NCI-H2227 (cell line): ENCODE measurements around the gene BAG2.

Source experiments
- DNase-seq: peaks from one replicate; lab custom pipeline; 2025; ENCODE audit not compliant: unreplicated experiment; lab: John Stamatoyannopoulos, UW

The BAG2 gene

DNA sequence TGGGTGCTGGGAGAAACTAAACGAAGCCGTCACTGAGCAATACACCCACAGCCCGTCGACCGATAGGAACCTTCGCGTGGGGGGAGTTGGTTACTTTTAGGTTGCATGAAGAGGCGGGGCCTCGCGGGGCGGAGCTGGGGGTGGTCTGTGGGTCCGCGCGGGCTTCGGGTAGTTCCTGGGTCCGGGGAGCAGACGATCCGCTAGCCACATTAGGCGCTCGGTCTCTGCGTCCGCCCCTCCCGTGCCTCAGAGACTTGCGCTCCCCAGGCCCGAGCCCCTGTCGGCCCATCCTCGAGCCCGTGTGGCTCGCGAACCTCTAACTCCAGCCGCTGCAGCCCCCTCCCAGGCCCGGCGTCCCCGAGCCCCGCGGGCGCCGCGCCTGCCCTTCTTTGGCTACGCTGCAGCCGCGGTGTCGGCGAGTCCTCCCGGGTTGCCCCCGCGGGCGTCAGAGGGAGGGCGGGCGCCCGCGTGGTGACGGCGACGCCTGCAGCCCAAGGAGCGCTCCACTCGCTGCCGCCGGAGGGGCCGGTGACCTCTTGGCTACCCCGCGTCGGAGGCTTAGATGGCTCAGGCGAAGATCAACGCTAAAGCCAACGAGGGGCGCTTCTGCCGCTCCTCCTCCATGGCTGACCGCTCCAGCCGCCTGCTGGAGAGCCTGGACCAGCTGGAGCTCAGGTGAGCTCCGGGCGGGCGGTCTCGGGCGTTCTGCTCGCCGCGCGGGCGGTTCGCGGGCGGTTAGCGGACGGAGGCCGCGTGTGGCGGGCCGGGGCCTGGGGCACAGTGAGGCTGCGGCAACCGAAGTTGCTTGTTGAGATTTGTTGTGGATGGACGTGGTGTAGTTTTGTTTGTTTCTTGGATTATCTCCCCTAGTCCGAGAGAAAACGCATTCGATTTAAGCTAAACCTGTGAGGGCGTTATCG lies at the start of gene BAG2:
Gene BAG2 (plus strand): TSS at position 191 of the 920 bp plus-strand sequence. CDS start 372 bp downstream, at position 563.
- peak; percentile 80 for DNase-seq

GRCh38 chr6:57123111-57123510 lies 49.0 kb upstream of the BAG2 start:
- no peak for DNase-seq

DNA sequence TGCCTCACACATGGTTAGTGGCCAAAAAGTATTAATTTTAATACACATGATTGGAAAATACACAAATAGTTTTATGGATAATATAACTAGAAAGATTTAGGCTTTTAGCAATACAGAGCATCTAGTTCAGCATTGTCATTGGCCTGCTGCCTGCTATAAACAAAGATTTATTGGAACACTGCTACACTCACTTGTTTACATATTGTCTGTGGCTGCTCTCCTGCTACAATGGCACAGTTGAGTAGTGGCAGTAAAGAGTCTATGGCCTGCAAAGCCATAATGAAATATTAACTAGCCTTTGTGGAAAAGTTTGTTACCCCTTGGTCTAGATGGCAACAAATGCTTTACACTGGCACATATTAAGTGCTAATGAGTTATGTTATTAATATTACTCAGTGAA lies 44.4 kb upstream of the BAG2 start:
- no peak for DNase-seq

- DNase-seq: no peak
Observed at GRCh38 chr6:57130661-57131177, 41.4 kb upstream of the BAG2 start.

- DNase-seq: no peak
Observed at GRCh38 chr6:57134954-57135353, 37.2 kb upstream of the BAG2 start.

DNA sequence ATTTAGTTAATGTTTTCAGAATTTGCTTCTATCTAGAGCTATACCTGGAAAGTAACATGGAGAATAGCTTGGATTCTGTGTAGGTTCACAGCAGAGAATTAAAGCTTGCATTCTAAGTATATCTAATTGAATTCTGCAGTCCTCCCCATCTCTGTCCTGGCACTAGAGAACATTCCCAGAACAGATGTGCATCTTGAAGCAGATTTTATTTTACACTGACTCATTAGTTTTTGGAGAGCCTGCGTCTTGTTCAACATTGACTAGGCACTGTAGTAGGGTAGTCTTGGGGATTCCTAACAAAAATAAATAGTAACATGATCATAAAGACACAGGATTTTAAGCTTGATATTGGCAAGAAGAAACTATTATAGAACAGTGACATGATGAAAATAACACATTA lies 36.2 kb upstream of the BAG2 start:
- no peak for DNase-seq

DNA sequence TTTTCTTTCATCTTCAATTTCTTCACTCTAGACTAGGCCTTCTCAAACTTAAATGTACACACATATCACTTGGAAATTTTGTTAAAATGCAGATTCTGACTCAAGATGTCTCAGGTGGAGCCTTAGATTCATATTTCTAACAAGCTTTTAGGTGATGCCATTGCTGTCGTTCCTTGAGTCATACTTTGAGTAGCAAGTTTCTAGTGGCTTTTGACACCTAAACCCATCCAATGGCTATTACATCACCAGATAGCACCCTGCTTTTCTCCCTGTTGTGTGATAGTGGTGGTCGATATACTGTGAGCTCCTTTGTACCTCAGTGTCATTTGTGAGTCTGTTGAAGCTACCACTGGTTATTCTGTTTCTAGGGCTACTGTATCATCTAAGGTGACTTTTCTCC lies 34.8 kb upstream of the BAG2 start:
- no peak for DNase-seq

DNA sequence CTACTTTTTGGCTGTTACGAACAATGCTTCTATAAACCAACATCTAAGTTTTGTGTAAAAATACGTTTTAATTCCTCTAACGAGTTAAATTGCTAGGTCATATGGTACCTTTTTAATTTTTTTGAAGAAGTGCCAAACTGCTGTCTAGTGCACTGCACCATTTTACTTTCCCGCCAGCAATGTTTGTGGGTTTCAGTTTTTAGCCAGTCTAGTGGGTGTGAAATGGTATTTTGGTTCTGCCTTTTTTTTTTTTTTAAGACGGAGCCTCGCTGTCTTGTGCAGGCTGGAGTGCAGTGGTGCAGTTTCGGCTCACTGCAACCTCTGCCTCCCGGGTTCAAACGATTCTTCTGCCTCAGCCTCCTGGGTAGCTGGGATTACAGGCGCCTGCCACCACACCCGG lies 34.1 kb upstream of the BAG2 start:
- DNase-seq: no peak

DNA sequence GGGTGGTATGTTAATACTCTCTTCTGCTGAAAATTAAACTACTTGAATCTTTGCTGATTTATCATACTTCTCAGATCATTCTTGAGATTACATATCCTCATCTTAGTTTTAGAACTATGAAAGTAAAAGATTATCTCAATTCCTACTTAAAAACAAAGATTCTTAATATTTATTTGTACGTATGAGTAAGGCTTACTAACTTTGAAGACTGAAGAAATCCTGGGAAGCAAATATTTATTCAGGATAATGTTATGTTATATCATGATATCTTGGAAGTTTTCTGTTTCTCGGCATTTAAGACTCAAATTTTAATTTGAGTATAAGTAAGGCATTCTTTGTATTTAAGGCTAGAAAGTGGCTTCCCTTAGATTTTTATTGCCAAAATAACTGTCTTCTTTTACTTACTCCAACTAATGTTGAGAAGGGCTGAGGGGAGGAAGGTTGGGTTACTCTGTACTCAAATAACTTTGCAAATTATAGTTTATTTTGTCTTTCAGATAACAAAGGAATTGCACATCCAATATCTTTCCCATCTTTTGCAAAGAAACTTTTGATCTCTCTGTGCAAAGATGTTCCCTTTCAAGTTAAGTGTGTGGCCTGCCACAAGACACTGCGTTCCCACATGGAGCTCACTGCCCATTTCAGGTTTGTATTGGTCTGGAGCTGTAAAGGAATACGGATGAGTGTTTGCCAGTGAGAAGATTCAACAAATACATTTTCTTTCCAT lies 30.5 kb upstream of the BAG2 start:
- no peak for DNase-seq

DNA sequence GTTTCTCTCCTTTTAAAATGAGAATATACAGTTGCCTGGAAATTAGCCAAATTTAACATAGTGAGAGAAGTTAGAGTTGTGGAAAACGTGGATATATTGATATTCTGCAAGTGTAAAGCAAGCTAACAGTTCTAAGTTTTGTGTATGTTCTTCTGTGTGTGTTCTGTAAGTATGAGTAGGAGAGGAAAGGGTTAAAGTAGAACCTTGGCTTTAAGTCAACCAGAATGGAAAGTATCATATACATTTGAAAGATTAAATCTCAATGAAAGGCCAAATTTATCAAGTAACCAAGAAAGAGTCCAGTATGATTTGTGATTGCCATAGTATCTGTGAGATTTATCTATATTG lies 30.0 kb upstream of the BAG2 start:
- DNase-seq: no peak

DNA sequence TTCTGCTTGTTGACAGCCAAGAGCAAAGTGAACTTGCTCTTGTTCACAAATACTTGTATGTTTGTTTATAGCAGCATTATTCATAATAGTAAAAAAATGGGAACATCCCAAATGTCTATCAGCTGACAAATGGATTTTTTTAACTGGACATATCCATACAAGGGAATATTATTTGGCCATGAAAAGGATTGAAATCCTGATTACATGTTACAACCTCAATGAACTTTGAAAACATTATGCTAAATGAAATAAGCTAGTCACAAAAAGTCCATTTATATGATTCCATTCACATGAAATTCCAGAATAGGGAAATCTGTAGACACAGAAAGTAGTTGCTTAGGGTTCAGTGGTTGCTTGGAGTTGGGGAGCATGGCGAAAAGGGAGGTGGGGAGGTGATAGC lies 28.4 kb upstream of the BAG2 start:
- DNase-seq: no peak

- DNase-seq: no peak
Observed at GRCh38 chr6:57147401-57147800, 24.7 kb upstream of the BAG2 start.

DNA sequence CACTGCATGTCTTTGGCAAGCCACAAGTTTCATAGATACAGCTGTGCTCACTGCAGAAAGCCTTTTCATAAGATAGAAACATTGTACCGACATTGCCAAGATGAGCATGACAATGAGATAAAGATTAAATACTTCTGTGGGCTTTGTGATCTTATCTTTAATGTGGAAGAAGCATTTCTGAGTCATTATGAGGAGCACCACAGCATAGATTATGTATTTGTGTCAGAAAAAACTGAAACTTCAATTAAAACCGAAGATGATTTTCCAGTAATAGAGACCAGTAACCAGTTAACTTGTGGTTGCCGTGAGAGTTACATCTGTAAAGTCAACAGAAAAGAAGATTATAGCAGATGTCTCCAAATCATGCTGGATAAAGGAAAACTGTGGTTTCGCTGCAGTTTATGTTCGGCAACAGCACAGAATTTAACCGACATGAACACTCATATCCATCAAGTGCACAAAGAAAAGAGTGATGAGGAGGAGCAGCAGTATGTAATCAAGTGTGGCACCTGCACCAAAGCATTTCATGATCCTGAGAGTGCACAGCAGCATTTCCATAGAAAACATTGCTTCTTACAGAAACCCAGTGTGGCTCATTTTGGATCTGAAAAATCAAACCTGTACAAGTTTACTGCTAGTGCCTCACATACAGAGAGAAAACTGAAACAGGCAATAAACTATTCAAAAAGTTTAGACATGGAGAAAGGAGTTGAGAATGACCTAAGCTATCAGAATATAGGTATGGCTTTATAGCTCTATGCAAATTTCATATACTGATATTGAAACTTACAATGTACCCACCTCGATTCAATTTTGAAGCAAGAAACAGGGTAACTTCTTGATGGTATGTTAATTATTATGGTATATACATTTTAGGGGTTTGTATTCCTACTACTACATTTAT lies 23.9 kb upstream of the BAG2 start:
- no peak for DNase-seq

DNA sequence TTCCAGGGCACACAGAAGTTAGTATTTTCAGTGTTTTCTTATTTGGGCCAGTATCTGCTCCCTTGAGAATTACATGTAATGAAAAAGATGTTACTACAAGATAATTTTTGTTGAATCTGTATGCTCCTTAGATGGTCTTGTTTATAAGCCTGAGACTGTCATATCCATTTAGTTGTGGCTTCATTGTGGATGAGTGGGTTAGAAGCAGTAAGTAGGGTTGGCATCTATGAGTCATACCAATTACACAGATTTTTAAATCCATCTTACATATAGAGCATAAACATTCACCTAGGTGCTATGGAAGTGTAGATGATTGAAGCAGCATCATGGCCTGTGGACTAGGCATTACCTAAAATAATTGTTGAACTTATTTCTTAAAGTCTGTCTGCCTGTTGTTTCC lies 13.5 kb upstream of the BAG2 start:
- no peak for DNase-seq

DNA sequence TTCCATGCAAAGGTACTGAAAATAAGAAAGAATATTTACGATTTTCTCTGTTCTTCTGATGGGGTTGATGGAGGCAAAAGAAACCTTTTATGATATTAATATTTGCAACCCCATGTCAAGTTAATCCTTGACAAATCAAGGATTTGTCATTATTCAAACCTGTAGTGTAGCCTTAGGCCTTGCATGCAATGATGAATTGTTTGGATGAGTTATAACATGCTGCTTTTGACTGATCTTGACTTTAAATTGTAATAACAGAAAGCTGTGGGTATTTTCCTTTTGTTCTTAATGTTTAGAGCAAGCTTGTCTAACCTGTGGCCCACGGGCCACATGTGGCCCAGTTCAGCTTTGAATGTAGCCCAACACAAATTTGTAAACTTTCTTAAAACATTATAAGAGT lies 13.0 kb upstream of the BAG2 start:
- no peak for DNase-seq

DNA sequence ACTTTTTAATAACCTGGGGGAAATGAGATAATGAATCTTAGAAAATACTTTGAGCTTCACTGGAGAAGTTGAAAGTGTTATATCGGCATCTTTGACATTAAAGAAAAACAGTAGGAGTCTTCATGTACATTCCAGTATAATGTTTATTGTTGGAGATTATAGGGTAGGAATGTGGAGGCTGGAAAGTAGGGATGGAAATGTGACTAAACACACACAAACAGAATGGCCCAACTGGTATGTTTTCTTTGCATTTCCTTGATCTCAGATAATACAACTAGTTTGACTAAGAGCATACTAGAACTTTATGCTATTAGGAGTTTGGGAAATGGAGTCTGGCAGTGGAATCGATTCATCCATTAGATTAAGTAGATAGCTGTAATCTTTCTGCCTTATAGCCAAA lies 10.1 kb upstream of the BAG2 start:
- no peak for DNase-seq

GRCh38 chr6:57162516-57162915 lies 9.6 kb upstream of the BAG2 start:
- DNase-seq: no peak

- no peak for DNase-seq
Observed at GRCh38 chr6:57163956-57164355, 8.2 kb upstream of the BAG2 start.

DNA sequence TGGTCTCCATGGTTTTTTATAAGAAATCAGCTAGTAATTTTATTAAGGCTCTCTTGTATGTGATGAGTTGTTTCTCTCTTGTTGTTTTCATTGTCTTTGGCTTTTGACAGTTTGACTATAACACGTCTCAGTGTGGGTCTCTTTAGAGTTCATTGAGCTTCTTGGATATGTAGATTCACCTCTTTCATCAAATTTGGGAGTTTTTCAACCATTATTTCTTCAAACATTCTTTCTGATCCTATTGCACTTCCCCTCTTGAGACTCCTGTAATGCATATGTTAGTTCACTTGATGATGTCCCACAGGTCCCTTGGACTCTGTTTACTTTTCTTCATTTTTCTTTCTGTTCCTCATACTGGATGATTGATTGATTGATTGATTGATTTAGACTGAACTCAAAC lies 7.0 kb upstream of the BAG2 start:
- no peak for DNase-seq

- no peak for DNase-seq
Observed at GRCh38 chr6:57173056-57173885, 1.1 kb downstream of the BAG2 start.
